Neural cell (in vitro differentiated cells): ENCODE results near the gene CSGALNACT2. TPM values are rescaled to one million over a fixed set of nuclear protein-coding genes. Genes with fewer than 3 reads are reported as not detected.

ENCODE experiments used
- H2AFZ ChIP-seq: fragments of 200-600, 300-800 bp; sonication (generic), shearing (Covaris generic); 2 replicates; pipeline ENCODE4 v1.6.0; 2014; ENCODE audit warnings: low read depth, mild to moderate bottlenecking, antibody characterized with exemption, low read length, moderate library complexity
- H3F3A ChIP-seq: fragments of 200-600 bp; shearing (Covaris generic); 2 replicates; pipeline ENCODE4 v1.6.1; 2016; ENCODE audit warnings: mild to moderate bottlenecking, moderate library complexity, mixed read lengths, antibody characterized with exemption, low read length; ENCODE audit not compliant: insufficient read depth, poor library complexity, severe bottlenecking
- H3K27ac ChIP-seq: fragments of 200-600, 300-800 bp; sonication (generic), shearing (Covaris generic); 2 replicates; pipeline ENCODE4 v1.5.1; 2014; ENCODE audit warnings: mild to moderate bottlenecking, low read length, moderate library complexity
- H3K27me3 ChIP-seq: fragments of 300-800, 200-600 bp; sonication (generic), shearing (Covaris generic); 2 replicates; pipeline ENCODE4 v1.6.0; 2014; ENCODE audit warnings: mild to moderate bottlenecking, low read depth, low read length, moderate library complexity; ENCODE audit not compliant: insufficient read depth
- H3K36me3 ChIP-seq: fragments of 300-800, 200-600 bp; sonication (generic), shearing (Covaris generic); 2 replicates; pipeline ENCODE4 v1.5.1; 2014; ENCODE audit warnings: mild to moderate bottlenecking, antibody characterized with exemption, low read length, moderate library complexity; ENCODE audit not compliant: insufficient read depth
- H3K4me2 ChIP-seq: fragments of 300-800, 200-600 bp; sonication (generic), shearing (Covaris generic); 2 replicates; pipeline ENCODE4 v1.6.0; 2014; ENCODE audit warnings: mild to moderate bottlenecking, low read length
- H3K4me3 ChIP-seq: fragments of 300-800, 200-600 bp; sonication (generic), shearing (Covaris generic); 2 replicates; pipeline ENCODE4 v1.5.1; 2014; ENCODE audit warnings: mild to moderate bottlenecking, low read length, moderate library complexity
- H3K79me2 ChIP-seq: fragments of 200-600 bp; shearing (Covaris generic); replicated peaks from 2 replicates; pipeline ENCODE4 v1.6.0; 2014; ENCODE audit warnings: mild to moderate bottlenecking, low read length, moderate library complexity; ENCODE audit not compliant: insufficient read depth
- H3K9ac ChIP-seq: fragments of 300-800, 200-600 bp; sonication (generic), shearing (Covaris generic); 2 replicates; pipeline ENCODE4 v1.6.1; 2016; ENCODE audit warnings: mild to moderate bottlenecking, low read length, mixed read lengths
- H3K9me2 ChIP-seq: fragments of 200-600 bp; shearing (Covaris generic); 2 replicates; pipeline ENCODE4 v1.6.1; 2016; ENCODE audit warnings: mild to moderate bottlenecking, low read length, mixed read lengths; ENCODE audit not compliant: insufficient read depth
- H3K9me3 ChIP-seq: fragments of 200-600, 300-800 bp; sonication (generic), shearing (Covaris generic); 2 replicates; pipeline ENCODE4 v1.6.1; 2016; ENCODE audit warnings: mild to moderate bottlenecking, mixed run types, low read length, moderate library complexity, mixed read lengths
- H4K20me1 ChIP-seq: fragments of 200-600 bp; shearing (Covaris generic); 2 replicates; pipeline ENCODE4 v1.6.1; 2016; ENCODE audit warnings: mild to moderate bottlenecking, mixed run types; ENCODE audit not compliant: insufficient read depth
- CTCF ChIP-seq: fragments of 450-650 bp; IDR thresholded peaks from 2 replicates; pipeline ENCODE4 v1.5.1; 2014; ENCODE audit warnings: antibody characterized with exemption, mild to moderate bottlenecking, moderate library complexity; ENCODE audit not compliant: poor library complexity, severe bottlenecking
- EP300 ChIP-seq: fragments of 450-650 bp; conservative IDR thresholded peaks from 2 replicates; pipeline ENCODE4 v1.6.1; 2014; ENCODE audit warnings: antibody characterized with exemption, mild to moderate bottlenecking, moderate library complexity; ENCODE audit not compliant: poor library complexity, severe bottlenecking
- EZH2 ChIP-seq: fragments of 200-600, 300-800 bp; shearing (Covaris generic), sonication (generic); IDR thresholded peaks from 2 replicates; pipeline ENCODE4 v1.6.1; 2014; ENCODE audit warnings: antibody characterized with exemption, low read length, borderline replicate concordance, mild to moderate bottlenecking; ENCODE audit not compliant: insufficient read depth, poor library complexity, severe bottlenecking
- MXI1 ChIP-seq: fragments of 450-650 bp; conservative IDR thresholded peaks from 2 replicates; pipeline ENCODE4 v1.6.1; 2014; ENCODE audit warnings: antibody characterized with exemption, mild to moderate bottlenecking; ENCODE audit not compliant: poor library complexity, severe bottlenecking
- POLR2AphosphoS5 ChIP-seq: IDR thresholded peaks from 2 replicates; pipeline ENCODE4 v1.6.1; 2012
- RAD21 ChIP-seq: fragments of 450-650 bp; conservative IDR thresholded peaks from 2 replicates; pipeline ENCODE4 v1.6.1; 2014; ENCODE audit warnings: antibody characterized with exemption, mild to moderate bottlenecking, moderate library complexity
- REST ChIP-seq: IDR thresholded peaks from 2 replicates; pipeline ENCODE4 v1.6.1; 2012; ENCODE audit warnings: borderline replicate concordance
- SMC3 ChIP-seq: fragments of 450-650 bp; conservative IDR thresholded peaks from 2 replicates; pipeline ENCODE4 v1.6.1; 2014; ENCODE audit warnings: antibody characterized with exemption, mild to moderate bottlenecking, moderate library complexity; ENCODE audit not compliant: poor library complexity
- TAF1 ChIP-seq: IDR thresholded peaks from 2 replicates; pipeline ENCODE4 v1.6.1; 2012; ENCODE audit warnings: low read depth
- polyA plus RNA-seq: library from polyadenylated mRNA; depleted of rRNA; stranded (reverse); fragments of >200 nt; gene quantifications from 2 replicates; pipeline ENCODE4 v1.2.3, GENCODE V29; 2014

CSGALNACT2 gene
- polyA plus RNA-seq, 1 donor from 2014 or later = 20.7 TPM

GRCh38 chr10:43216931-43217562, 78.8 kb downstream of the CSGALNACT2 start:
- Histone ChIP-seq H4K20me1 (no peaks in the 10 kb centered on the region), H3K9me3 (no peaks in the 10 kb centered on the region), H2AFZ (no peak overlapping the region), H3K27ac (no peak overlapping the region), H3K4me2 (no peak overlapping the region), H3K9me2 (no peaks in the 10 kb centered on the region), H3F3A (no peaks in the 10 kb centered on the region), H3K4me3 (no peak overlapping the region), H3K9ac (no peak overlapping the region), H3K36me3 (no peaks in the 10 kb centered on the region), H3K27me3 (no peaks in the 10 kb centered on the region), H3K79me2 (no peaks in the 10 kb centered on the region)
- TF ChIP-seq TAF1 (no peak), POLR2AphosphoS5 (no peak), SMC3 (no peak), EP300 (no peak), RAD21 (no peak), EZH2 (no peak), MXI1 (no peak), REST (no peak), CTCF (no peak)

- Histone ChIP-seq H3K9me2 (no peaks in the 10 kb centered on the region), H3K79me2 (no peaks in the 10 kb centered on the region), H3K9me3 (no peaks in the 10 kb centered on the region), H4K20me1 (no peaks in the 10 kb centered on the region), H2AFZ (no peak overlapping the region), H3K27ac (no peak overlapping the region), H3K4me2 (no peak overlapping the region), H3K36me3 (no peaks in the 10 kb centered on the region), H3K4me3 (no peak overlapping the region), H3F3A (no peaks in the 10 kb centered on the region), H3K9ac (no peak overlapping the region), H3K27me3 (no peaks in the 10 kb centered on the region)
- TF ChIP-seq EZH2 (no peak), SMC3 (no peak), MXI1 (no peak), TAF1 (no peak), CTCF (no peak), EP300 (no peak), POLR2AphosphoS5 (no peak), RAD21 (no peak), REST (no peak)
Measured at GRCh38 chr10:43217563-43218205, 79.4 kb downstream of the CSGALNACT2 start.
